Kidney (tissue), 14 donors: Measurements from ENCODE around the gene TAAR8. TPM values are rescaled to one million over a fixed set of nuclear protein-coding genes. Genes with fewer than 3 reads are reported as not detected.
"Not testable (repeated sequence)": the region's sequence is repeated elsewhere in the genome, so short reads cannot be mapped to it uniquely, and the experiment has no call there.

Source experiments
- DNase-seq, 5 donors: peaks; one replicate each; pipeline ENCODE4 v3.0.0-alpha.2; 2013 to 2020
- FAIRE-seq: peaks from 2 replicates; lab custom pipeline; 2012; peaks lifted over from hg19 to GRCh38; lab: Jason Lieb, UNC
- H3K27ac ChIP-seq, 2 donors: one replicate each; pipeline ENCODE4 v1.7.0; 2013; ENCODE audit warnings: low read depth in 2 of 2, low read length in 2 of 2, inconsistent platforms in 1 of 2
- H3K27me3 ChIP-seq: one replicate; pipeline ENCODE4 v1.7.1; 2013; ENCODE audit warnings: low read length, inconsistent platforms; ENCODE audit not compliant: control insufficient read depth, insufficient read depth
- H3K36me3 ChIP-seq, 3 donors: one replicate each; pipeline versions ENCODE4 v1.7.0 to v1.7.1; 2013; ENCODE audit warnings: low read length in 3 of 3, control low read depth in 1 of 3, inconsistent platforms in 1 of 3; ENCODE audit not compliant: insufficient read depth in 3 of 3, control insufficient read depth in 2 of 3
- H3K4me1 ChIP-seq, 3 donors: one replicate each; pipeline versions ENCODE4 v1.7.0 to v1.7.1; 2013; ENCODE audit warnings: low read length in 3 of 3, inconsistent platforms in 1 of 3, low read depth in 1 of 3; ENCODE audit not compliant: control insufficient read depth in 2 of 3, insufficient read depth in 2 of 3
- H3K4me3 ChIP-seq, 3 donors: one replicate each; pipeline versions ENCODE4 v1.7.0 to v1.8.1; 2013; ENCODE audit warnings: low read length in 3 of 3, control low read depth in 1 of 3, inconsistent platforms in 1 of 3
- H3K9ac ChIP-seq, 3 donors: one replicate each; pipeline versions ENCODE4 v1.7.0 to v1.7.1; 2013; ENCODE audit warnings: low read length in 3 of 3, control low read depth in 1 of 3, inconsistent platforms in 1 of 3
- H3K9me3 ChIP-seq, 3 donors: one replicate each; pipeline versions ENCODE4 v1.7.0 to v1.7.1; 2013; ENCODE audit warnings: low read length in 3 of 3, control low read depth in 1 of 3, inconsistent platforms in 1 of 3; ENCODE audit not compliant: control insufficient read depth in 2 of 3, insufficient read depth in 1 of 3
- intact Hi-C: fragments of 100-400 bp; cut with DNase I; formaldehyde crosslinking; loops from one replicate; pipeline ENCODE4 v1.11.1; 2022
- polyA plus RNA-seq: library from polyadenylated mRNA; stranded (reverse); fragments of 350-450 nt; fragmentation: Illumina TruSeq; extraction: RNeasy Lipid Tissue Mini Kit (QIAGEN cat#74804); gene quantifications from one replicate; pipeline ENCODE4 v1.2.3, GENCODE V29; 2014; ENCODE audit warnings: low read depth, low replicate concordance; ENCODE audit not compliant: insufficient read depth
- total RNA-seq: library from RNA; stranded (reverse); fragmentation: NEBNext Ultra II Directional; extraction: Animal tissue kit (Norgen Biotek cat#: 25700); gene quantifications from one replicate; pipeline ENCODE4 v1.2.1, GENCODE V29; 2021
- TF ChIP-seq, protein P1 (sequence below): IDR thresholded peaks from 3 replicates; pipeline ENCODE4 v1.5.1; 2012; ENCODE audit warnings: mild to moderate bottlenecking, moderate library complexity, borderline replicate concordance; ENCODE audit not compliant: insufficient read depth; ENCODE audit errors: extremely low read depth
- donor health status: control.
- donor health status: control.
- donor health status: control.
- donor health status: control.
- donor health status: control.
- donor health status: DM: yes; HTN: yes; CAD: no.
- donor health status: Normal renal cell carcinoma (clear cell type).

TAAR8 gene
- total and polyA plus RNA-seq, 2 donors from 2014 or later, result not detected

DNA sequence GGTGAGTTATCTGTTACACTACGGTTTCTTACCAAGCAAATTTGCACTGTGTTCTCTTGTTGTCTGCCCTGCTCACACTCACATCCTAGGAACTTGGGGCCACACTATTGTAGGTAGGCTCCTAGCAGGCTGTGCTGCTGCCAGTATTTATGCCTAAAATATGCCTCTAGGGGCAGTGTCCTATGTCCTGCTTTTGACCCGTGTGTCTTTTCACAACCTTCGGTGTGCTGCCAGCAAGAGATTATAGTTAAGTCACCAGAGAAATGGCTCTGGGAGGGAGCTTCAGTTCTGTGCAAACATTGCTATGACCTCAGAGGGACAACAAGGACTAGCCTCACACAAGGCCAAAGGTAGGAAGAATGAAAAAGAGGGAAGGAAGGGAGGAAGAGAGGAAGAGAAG is 46.0 kb downstream of the TAAR8 start:
- no peaks in the 10 kb centered on the region for H3K9me3 ChIP-seq
- intact Hi-C loops, result no loop called here
- DNase-seq (peak in 1 of 5 donors; percentile 4), FAIRE-seq (no peak)
- H3K4me1 ChIP-seq, result no peaks in the 10 kb centered on the region
- no peak overlapping the region for H3K27ac ChIP-seq
- H3K27me3 ChIP-seq, result no peaks in the 10 kb centered on the region
- H3K9ac ChIP-seq, result no peak overlapping the region
- TF ChIP-seq, protein P1, sequence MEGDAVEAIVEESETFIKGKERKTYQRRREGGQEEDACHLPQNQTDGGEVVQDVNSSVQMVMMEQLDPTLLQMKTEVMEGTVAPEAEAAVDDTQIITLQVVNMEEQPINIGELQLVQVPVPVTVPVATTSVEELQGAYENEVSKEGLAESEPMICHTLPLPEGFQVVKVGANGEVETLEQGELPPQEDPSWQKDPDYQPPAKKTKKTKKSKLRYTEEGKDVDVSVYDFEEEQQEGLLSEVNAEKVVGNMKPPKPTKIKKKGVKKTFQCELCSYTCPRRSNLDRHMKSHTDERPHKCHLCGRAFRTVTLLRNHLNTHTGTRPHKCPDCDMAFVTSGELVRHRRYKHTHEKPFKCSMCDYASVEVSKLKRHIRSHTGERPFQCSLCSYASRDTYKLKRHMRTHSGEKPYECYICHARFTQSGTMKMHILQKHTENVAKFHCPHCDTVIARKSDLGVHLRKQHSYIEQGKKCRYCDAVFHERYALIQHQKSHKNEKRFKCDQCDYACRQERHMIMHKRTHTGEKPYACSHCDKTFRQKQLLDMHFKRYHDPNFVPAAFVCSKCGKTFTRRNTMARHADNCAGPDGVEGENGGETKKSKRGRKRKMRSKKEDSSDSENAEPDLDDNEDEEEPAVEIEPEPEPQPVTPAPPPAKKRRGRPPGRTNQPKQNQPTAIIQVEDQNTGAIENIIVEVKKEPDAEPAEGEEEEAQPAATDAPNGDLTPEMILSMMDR, result no peak
- H3K36me3 ChIP-seq, result no peaks in the 10 kb centered on the region
- H3K4me3 ChIP-seq, result no peak overlapping the region

DNA sequence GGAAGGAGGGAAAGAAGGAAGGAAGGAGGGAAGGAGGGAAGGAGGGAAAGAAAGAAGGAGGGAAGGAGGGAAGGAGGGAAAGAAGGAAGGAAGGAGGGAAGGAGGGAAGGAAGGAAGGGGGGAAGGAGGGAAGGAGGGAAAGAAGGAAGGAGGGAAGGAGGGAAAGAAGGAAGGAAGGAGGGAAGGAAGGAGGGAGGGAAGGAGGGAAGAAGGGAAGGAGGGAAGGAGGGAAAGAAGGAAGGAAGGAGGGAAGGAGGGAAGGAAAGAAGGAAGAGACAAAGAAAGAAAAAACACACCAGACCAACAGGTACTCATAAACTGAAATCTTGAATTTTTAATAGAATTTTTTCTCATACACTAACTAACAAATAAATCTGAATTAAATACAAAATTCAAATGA is 48.4 kb downstream of the TAAR8 start:
- FAIRE-seq, intact Hi-C loops, H3K4me3 ChIP-seq, H3K27me3 ChIP-seq, DNase-seq, H3K27ac ChIP-seq, H3K9ac ChIP-seq, H3K9me3 ChIP-seq, H3K36me3 ChIP-seq, H3K4me1 ChIP-seq: not testable (repeated sequence)

Other genes starting within 250 kb of the TAAR8 start
- 35.9 TPM for gene MOXD1, start 151.2 kb upstream of the TAAR8 start, total RNA-seq
- 11.6 TPM for gene MOXD1, start 151.2 kb upstream of the TAAR8 start, polyA plus RNA-seq
- 77.9 TPM for gene STX7, start 39.6 kb upstream of the TAAR8 start, total RNA-seq
- 27.4 TPM for gene STX7, start 39.6 kb upstream of the TAAR8 start, polyA plus RNA-seq
- gene TAAR9, start 14.4 kb upstream of the TAAR8 start, total RNA-seq, result not detected
- not detected for gene TAAR9, start 14.4 kb upstream of the TAAR8 start, polyA plus RNA-seq
- gene TAAR6, start 17.6 kb downstream of the TAAR8 start, total RNA-seq, result not detected
- gene TAAR6, start 17.6 kb downstream of the TAAR8 start, polyA plus RNA-seq, result not detected
- gene TAAR5, start 37.1 kb downstream of the TAAR8 start, total RNA-seq, result not detected
- gene TAAR5, start 37.1 kb downstream of the TAAR8 start, polyA plus RNA-seq, result not detected
- gene TAAR2, start 71.6 kb downstream of the TAAR8 start, total RNA-seq, result not detected
- not detected for gene TAAR2, start 71.6 kb downstream of the TAAR8 start, polyA plus RNA-seq
- gene TAAR1, start 106.5 kb downstream of the TAAR8 start, total RNA-seq, result not detected
- gene TAAR1, start 106.5 kb downstream of the TAAR8 start, polyA plus RNA-seq, result not detected
- 7.5 TPM for gene VNN1, start 161.4 kb downstream of the TAAR8 start, total RNA-seq
- 13.8 TPM for gene VNN1, start 161.4 kb downstream of the TAAR8 start, polyA plus RNA-seq
- 6.7 TPM for gene VNN2, start 205.2 kb downstream of the TAAR8 start, total RNA-seq
- 1.7 TPM for gene VNN2, start 205.2 kb downstream of the TAAR8 start, polyA plus RNA-seq
- 17.2 TPM for gene SLC18B1, start 246.0 kb downstream of the TAAR8 start, total RNA-seq
- 16.9 TPM for gene SLC18B1, start 246.0 kb downstream of the TAAR8 start, polyA plus RNA-seq